H1 (cell line): ENCODE data around the gene CST5.

Experiments used
- ASH2L ChIP-seq: fragments of 200-600, 300-600 bp; sonication (generic); IDR thresholded peaks from one replicate; pipeline ENCODE4 v1.7.1; 2017; ENCODE audit warnings: low read length
- BCL11A ChIP-seq, 2 experiments: IDR thresholded peaks; one replicate each; pipeline ENCODE4 v1.6.1; 2011; ENCODE audit warnings: low read depth in 2 of 2, low read length in 2 of 2, mild to moderate bottlenecking in 2 of 2
- CHD2 ChIP-seq: IDR thresholded peaks from 2 replicates; pipeline ENCODE4 v1.6.1; 2012; ENCODE audit warnings: low read length, improper control_type of control experiment
- CTCF ChIP-seq, 3 experiments: IDR thresholded peaks; 1 replicate in 2 of 3; 2 replicates in 1 of 3; pipeline versions ENCODE4 v1.5.1 to v1.6.1; 2011; ENCODE audit warnings: low read length in 3 of 3, mild to moderate bottlenecking in 3 of 3, inconsistent platforms in 2 of 3, low read depth in 1 of 3, moderate library complexity in 1 of 3; ENCODE audit not compliant: insufficient read depth in 1 of 3; ENCODE audit errors: control extremely low read depth in 1 of 3
- FOSL1 ChIP-seq: IDR thresholded peaks from 2 replicates; pipeline ENCODE4 v1.6.1; 2011; ENCODE audit warnings: mild to moderate bottlenecking, low read depth, low read length, moderate library complexity; ENCODE audit not compliant: insufficient read depth
- GABPA ChIP-seq: IDR thresholded peaks from 2 replicates; pipeline ENCODE4 v1.6.1; 2011; ENCODE audit warnings: mild to moderate bottlenecking, low read length, moderate library complexity, borderline replicate concordance; ENCODE audit not compliant: insufficient read depth
- POLR2A ChIP-seq, 2 experiments: IDR thresholded peaks; 1 replicate in 1 of 2; 2 replicates in 1 of 2; pipeline ENCODE4 v1.6.1; 2011; ENCODE audit warnings: low read depth in 2 of 2, low read length in 2 of 2, mild to moderate bottlenecking in 2 of 2; ENCODE audit errors: control extremely low read depth in 1 of 2
- RFX5 ChIP-seq: IDR thresholded peaks from 2 replicates; pipeline ENCODE4 v1.6.1; 2011; ENCODE audit warnings: low read depth, low read length, improper control_type of control experiment, borderline replicate concordance
- SUZ12 ChIP-seq: fragments of 200-600 bp; sonication (generic); IDR thresholded peaks from 2 replicates; pipeline ENCODE4 v1.6.1; 2012; ENCODE audit warnings: mild to moderate bottlenecking, inconsistent platforms, low read length, moderate library complexity, mixed read lengths

GRCh38 chr20:23918101-23918862 lies 38.7 kb upstream of the CST5 start:
- TF ChIP-seq RFX5 (no peak), GABPA (no peak), CHD2 (no peak), POLR2A (IDR thresholded peaks at IDR 0.05; ENCODE audit: control extremely low read depth in 1 of 2, low read depth in 2 of 2, low read length in 2 of 2) (no peak), FOSL1 (no peak), CTCF (IDR thresholded peaks at IDR 0.05; ENCODE audit: control extremely low read depth in 1 of 3, insufficient read depth in 1 of 3, low read depth in 1 of 3, low read length in 3 of 3) (no peak), ASH2L (no peak), BCL11A (IDR thresholded peaks at IDR 0.05; ENCODE audit: low read depth in 2 of 2, low read length in 2 of 2) (no peak), SUZ12 (no peak)
